Vein endothelial cell (primary cell): ENCODE results near the gene FBLN7. TPM values are rescaled to one million over a fixed set of nuclear protein-coding genes. Genes with fewer than 3 reads are reported as not detected.

Source experiments
- total RNA-seq: library from RNA; depleted of rRNA; stranded (reverse); fragments of >200 nt; gene quantifications from 2 replicates; pipeline ENCODE4 v1.2.3, GENCODE V29; 2012

The FBLN7 gene
- total RNA-seq, result 1.1 and 4.6 TPM in 2 replicates

GRCh38 chr2:112138159-112139032 is at the start of gene FBLN7:
Gene FBLN7 (plus strand): TSS chr2:112138385. CDS start chr2:112138656, 271 bp downstream.

Other genes starting within 250 kb of the FBLN7 start
- gene MERTK, start 239.8 kb upstream of the FBLN7 start, total RNA-seq, result 35.0 and 41.8 TPM in 2 replicates
- 39.5 and 41.8 TPM in 2 replicates for gene TMEM87B, start 83.1 kb upstream of the FBLN7 start, total RNA-seq
- 18.8 and 27.1 TPM in 2 replicates for gene ZC3H8, start 116.7 kb downstream of the FBLN7 start, total RNA-seq
- gene ZC3H6, start 137.2 kb downstream of the FBLN7 start, total RNA-seq, result 3.0 and 3.3 TPM in 2 replicates